GM12878 (cell line): Measurements from ENCODE around the gene UXT. TPM values are rescaled to one million over a fixed set of nuclear protein-coding genes. Genes with fewer than 3 reads are reported as not detected.

Experiments
- ATAC-seq: fragments of 200-7000 bp; cut with Tn5 transposase; 3 replicates; pipeline ENCODE4 v1.9.1; 2020; ENCODE audit warnings: mild to moderate bottlenecking, moderate library complexity
- BruUV-seq: library from RNA; stranded (reverse); fragments of 400-500 nt; replicated peaks from 2 replicates; lab custom pipeline; 2021; lab: Mats Ljungman, UMichigan
- CTCF ChIA-PET: fragments of 300-600 bp; sonication (Branson Sonifier 250); formaldehyde crosslinking; extraction: SDS; loops from one replicate; lab custom pipeline; 2021; ENCODE audit warnings: inconsistent platforms; lab: Yijun Ruan, JAX
- POLR2A ChIA-PET: fragments of 350-600 bp; formaldehyde crosslinking; extraction: SDS; loops from one replicate; lab custom pipeline; 2021; ENCODE audit warnings: inconsistent platforms; lab: Charles Lee
- RAD21 ChIA-PET: fragments of 300-600 bp; sonication (Branson Sonifier 250); formaldehyde crosslinking; loops from one replicate; lab custom pipeline; 2023; ENCODE audit warnings: antibody characterized with exemption; ENCODE audit not compliant: unreplicated experiment; lab: Charles Lee
- SMC1A ChIA-PET: fragments of 300-600 bp; sonication (Branson Sonifier 250); formaldehyde crosslinking; loops from one replicate; lab custom pipeline; 2023; ENCODE audit not compliant: unreplicated experiment, uncharacterized antibody; lab: Charles Lee
- DNase-seq: peaks from one replicate; pipeline ENCODE4 v3.0.0-alpha.2; 2011; ENCODE audit warnings: low read depth, low spot score
- FAIRE-seq: peaks from 3 replicates; lab custom pipeline; 2011; peaks lifted over from hg19 to GRCh38; lab: Jason Lieb, UNC
- H2AFZ ChIP-seq: 2 replicates; pipeline ENCODE4 v1.6.0; 2011; ENCODE audit warnings: low read depth, low read length, control low read depth; ENCODE audit not compliant: control insufficient read depth
- H3K27ac ChIP-seq: 2 replicates; pipeline ENCODE4 v1.5.1; 2011; ENCODE audit warnings: control low read depth; ENCODE audit not compliant: control insufficient read depth, insufficient read depth
- H3K27me3 ChIP-seq, 2 experiments: replicated peaks in 1 of 2; 2 replicates each; pipeline versions ENCODE4 v1.6.0 to v1.6.1; 2011; ENCODE audit warnings: low read length in 1 of 2; ENCODE audit not compliant: control insufficient read depth in 2 of 2, insufficient read depth in 2 of 2
- H3K36me3 ChIP-seq, 2 experiments: 2 replicates each; pipeline ENCODE4 v1.5.1; 2011; ENCODE audit warnings: low read length in 1 of 2; ENCODE audit not compliant: control insufficient read depth in 2 of 2, insufficient read depth in 2 of 2
- H3K4me1 ChIP-seq: 2 replicates; pipeline ENCODE4 v1.6.1; 2011; ENCODE audit warnings: mild to moderate bottlenecking, low read length, moderate library complexity, mixed read lengths; ENCODE audit not compliant: control insufficient read depth, insufficient read depth
- H3K4me2 ChIP-seq: 2 replicates; pipeline ENCODE4 v1.6.0; 2011; ENCODE audit warnings: control low read depth; ENCODE audit not compliant: control insufficient read depth, insufficient read depth
- H3K4me3 ChIP-seq: fragments of 200-600 bp; sonication (generic); 2 replicates; pipeline ENCODE4 v1.5.1; 2016
- H3K79me2 ChIP-seq: 2 replicates; pipeline ENCODE4 v1.6.0; 2011; ENCODE audit warnings: low read length; ENCODE audit not compliant: control insufficient read depth, insufficient read depth
- H3K9ac ChIP-seq: 2 replicates; pipeline ENCODE4 v1.8.0; 2011; ENCODE audit warnings: low read length, control low read depth, mixed read lengths; ENCODE audit not compliant: control insufficient read depth, insufficient read depth
- H3K9me3 ChIP-seq: replicated peaks from 3 replicates; pipeline ENCODE4 v1.5.1; 2011; ENCODE audit warnings: mild to moderate bottlenecking, low read length; ENCODE audit not compliant: control insufficient read depth, insufficient read depth
- H4K20me1 ChIP-seq: 2 replicates; pipeline ENCODE4 v1.6.0; 2011; ENCODE audit not compliant: control insufficient read depth, insufficient read depth
- BMI1 ChIP-seq: fragments of 450-650 bp; IDR thresholded peaks from 2 replicates; pipeline ENCODE4 v1.6.1; 2016; ENCODE audit warnings: mild to moderate bottlenecking, moderate library complexity, borderline replicate concordance
- CTCF ChIP-seq, 3 experiments: IDR thresholded peaks in 2 of 3; conservative IDR thresholded peaks in 1 of 3; 2 replicates each; pipeline ENCODE4 v1.5.1; 2011; ENCODE audit warnings: low read depth in 3 of 3, low read length in 3 of 3, mild to moderate bottlenecking in 3 of 3, control low read depth in 2 of 3, moderate library complexity in 2 of 3, inconsistent platforms in 1 of 3, mixed read lengths in 1 of 3; ENCODE audit not compliant: control insufficient read depth in 2 of 3, insufficient read depth in 1 of 3; ENCODE audit errors: extremely low read depth in 1 of 3
- E2F8 ChIP-seq: fragments of 450-650 bp; IDR thresholded peaks from 2 replicates; pipeline ENCODE4 v1.6.1; 2018; ENCODE audit warnings: mild to moderate bottlenecking, low read depth, moderate library complexity; ENCODE audit not compliant: partially characterized antibody
- ELK1 ChIP-seq: IDR thresholded peaks from 2 replicates; pipeline ENCODE4 v1.6.1; 2012; ENCODE audit warnings: low read depth, low read length, improper control_type of control experiment
- ETV6 ChIP-seq, 2 experiments: fragments of 450-650 bp in 1 of 2; IDR thresholded peaks in 1 of 2; conservative IDR thresholded peaks in 1 of 2; 2 replicates each; pipeline ENCODE4 v1.6.1; 2014; ENCODE audit warnings: antibody characterized with exemption in 1 of 2, borderline replicate concordance in 1 of 2, low read depth in 1 of 2, mild to moderate bottlenecking in 1 of 2, moderate library complexity in 1 of 2
- FOXK2 ChIP-seq: fragments of 450-650 bp; IDR thresholded peaks from 2 replicates; pipeline ENCODE4 v1.6.1; 2017; ENCODE audit warnings: mild to moderate bottlenecking, moderate library complexity
- HDAC6 ChIP-seq: fragments of 200-600 bp; sonication (generic); IDR thresholded peaks from one replicate; pipeline ENCODE4 v1.8.0; 2017; ENCODE audit warnings: antibody characterized with exemption; ENCODE audit not compliant: unreplicated experiment
- LARP7 ChIP-seq: fragments of 450-650 bp; IDR thresholded peaks from 2 replicates; pipeline ENCODE4 v1.6.1; 2017; ENCODE audit warnings: mild to moderate bottlenecking
- MTA3 ChIP-seq: IDR thresholded peaks from 2 replicates; pipeline ENCODE4 v1.6.1; 2012; ENCODE audit warnings: low read length, inconsistent platforms, borderline replicate concordance
- MYB ChIP-seq: fragments of 150-350 bp; IDR thresholded peaks from 2 replicates; pipeline ENCODE4 v1.6.1; 2014; ENCODE audit warnings: mild to moderate bottlenecking, low read depth, low read length, borderline replicate concordance
- NFIC ChIP-seq: IDR thresholded peaks from 2 replicates; pipeline ENCODE4 v1.6.1; 2012; ENCODE audit warnings: low read depth, mild to moderate bottlenecking, inconsistent platforms, low read length, moderate library complexity
- POLR2AphosphoS2 ChIP-seq: IDR thresholded peaks from 2 replicates; pipeline ENCODE4 v1.6.1; 2011; ENCODE audit warnings: low read depth, mild to moderate bottlenecking, low read length, improper control_type of control experiment, moderate library complexity
- RAD21 ChIP-seq: IDR thresholded peaks from 2 replicates; pipeline ENCODE4 v1.6.1; 2011; ENCODE audit warnings: mild to moderate bottlenecking, low read depth, low read length, moderate library complexity; ENCODE audit not compliant: insufficient read depth
- SMC3 ChIP-seq: IDR thresholded peaks from 2 replicates; pipeline ENCODE4 v1.6.1; 2011; ENCODE audit warnings: low read length, improper control_type of control experiment, borderline replicate concordance
- STAT3 ChIP-seq: IDR thresholded peaks from 2 replicates; pipeline ENCODE4 v1.6.1; 2011; ENCODE audit warnings: low read depth, low read length, improper control_type of control experiment
- SUPT20H ChIP-seq: IDR thresholded peaks from 2 replicates; pipeline ENCODE4 v1.6.1; 2011; ENCODE audit warnings: low read depth, mild to moderate bottlenecking, low read length, moderate library complexity, borderline replicate concordance; ENCODE audit not compliant: control insufficient read depth
- TCF12 ChIP-seq: IDR thresholded peaks from 2 replicates; pipeline ENCODE4 v1.6.1; 2011; ENCODE audit warnings: low read depth, mild to moderate bottlenecking, low read length
- WGBS: methylation state at CpG from one replicate; pipeline ENCODE4 v1.1.6; 2016; ENCODE audit warnings: low lambda C conversion rate; ENCODE audit not compliant: insufficient replicate concordance, insufficient coverage; ENCODE audit errors: missing lambda C conversion rate; 5-methylcytosine and 5-hydroxymethylcytosine counted together
- in situ Hi-C: fragments of 300-500 bp; cut with MboI; formaldehyde crosslinking; loops from 9 replicates; pipeline ENCODE4 v1.14.3; 2018; ENCODE audit warnings: mixed read lengths
- intact Hi-C: fragments of 100-400 bp; cut with micrococcal nuclease; formaldehyde crosslinking; loops from one replicate; pipeline ENCODE4 v1.14.2; 2022; ENCODE audit not compliant: unreplicated experiment
- polyA plus RNA-seq, 11 experiments: library from polyadenylated mRNA; depleted of rRNA in 4 of 11; unstranded in 6 of 11; stranded (reverse) in 5 of 11; fragments of >200 nt; fragmentation: Nextera tagmentation in 4 of 11; fragmentation: Illumina TruSeq in 1 of 11; extraction: Ambion mirVana in 4 of 11; extraction: Trizol in 1 of 11; gene quantifications; 1 replicate in 1 of 11; 2 replicates in 10 of 11; pipeline versions ENCODE4 v1.2.1 to v1.2.3, GENCODE V29; 2011 to 2016; ENCODE audit warnings: inconsistent platforms in 2 of 11, missing spikeins in 2 of 11, low read depth in 1 of 11
- total RNA-seq, 4 experiments: library from RNA; depleted of rRNA in 3 of 4; stranded (reverse); fragments of >200 nt in 3 of 4; fragmentation: Illumina TruSeq in 1 of 4; extraction: Trizol in 1 of 4; gene quantifications; 2 replicates each; pipeline versions ENCODE4 v1.2.1 to v1.2.3, GENCODE V29; 2013 to 2021

UXT gene
- total and polyA plus RNA-seq, 10 of the 15 experiments (the other 5 are each of a cell fraction or from before 2014, with no cell fraction given), result 105 to 245 (median 206) TPM

- FAIRE-seq (no peak), DNase-seq (no peak), ATAC-seq (peak; percentile 62)
- intact Hi-C loops (loop anchor here (2.0 kb wide), 2 partner anchors 81 to 453 kb away; no protein-coding TSS in a partner anchor), in situ Hi-C loops (loop anchor here (10.0 kb wide), 2 partner anchors 79 to 429 kb away; partner anchors contain the start of genes ARAF and CDK16)
- POLR2A ChIA-PET, result interaction anchor here (1.0 to 1.6 kb wide), 3 partner anchors 10 to 15 kb away, joined by 4 to 6 read pairs (median 6); no protein-coding TSS in a partner anchor
- BruUV-seq, result no TSS peak
- SMC1A ChIA-PET, result interaction anchor here (0.6 to 2.0 kb wide), 8 partner anchors 10 to 104 kb away, joined by 3 to 9 read pairs (median 4); partner anchors contain the start of genes CFP and TIMP1
- peaks cover 2% of the 10 kb centered on the region; the same call in 1 of the 3 replicates for H3K9me3 ChIP-seq
- H3K79me2 ChIP-seq, result peaks cover 17% of the 10 kb centered on the region
- 25% methylated on average over 2 of the region's 2 CpGs for WGBS
- RAD21 ChIA-PET, result interaction anchor here (1.0 to 1.8 kb wide), 4 partner anchors 9 to 139 kb away, joined by 3 to 6 read pairs (median 4); no protein-coding TSS in a partner anchor
- H4K20me1 ChIP-seq, result no peaks in the 10 kb centered on the region
- H3K4me3 ChIP-seq, result no peak overlapping the region
- H3K27ac ChIP-seq, result no peak overlapping the region
- H3K4me2 ChIP-seq, result no peak overlapping the region
- H2AFZ ChIP-seq, result no peak overlapping the region
- no peak overlapping the region for H3K9ac ChIP-seq
- H3K27me3 ChIP-seq, result no peaks in the 10 kb centered on the region
- CTCF ChIA-PET, result interaction anchor here (0.8 to 3.4 kb wide), 20 partner anchors 12 to 157 kb away, joined by 3 to 16 read pairs (median 4); partner anchors contain the start of gene CFP
- H3K4me1 ChIP-seq, result no peaks in the 10 kb centered on the region; the same call in 1 of the 2 replicates
- H3K36me3 ChIP-seq, result peaks cover 0 to 5% of the 10 kb centered on the region in 2 experiments; a peak in 3 of 4 replicates
- TF ChIP-seq POLR2AphosphoS2 (no peak), HDAC6 (no peak), SMC3 (0 out of 2 replicates have a peak, but pooled peaks have one; percentile 25), FOXK2 (no peak), ELK1 (no peak), LARP7 (no peak), ETV6 (conservative IDR thresholded peaks at IDR 0.05 in 1 of 2, IDR thresholded peaks at IDR 0.05 in 1 of 2; ENCODE audit: borderline replicate concordance in 1 of 2, low read depth in 1 of 2) (no peak), TCF12 (no peak), RAD21 (peak; percentile 50), SUPT20H (no peak), NFIC (no peak), STAT3 (no peak), E2F8 (no peak), CTCF (IDR thresholded peaks at IDR 0.05 in 2 of 3, conservative IDR thresholded peaks at IDR 0.05 in 1 of 3; ENCODE audit: control insufficient read depth in 2 of 3, extremely low read depth in 1 of 3, insufficient read depth in 1 of 3, low read depth in 3 of 3, low read length in 3 of 3) (peak; percentile 23 to 37 (median 29); a peak in 4 of 6 replicates), BMI1 (no peak), MTA3 (no peak), MYB (no peak)
These were observed 15.1 kb downstream of the UXT start for GRCh38 chrX:47643926-47644325.
